Keratinocyte (primary cell): ENCODE measurements around the gene AGPS. TPM values are rescaled to one million over a fixed set of nuclear protein-coding genes. Genes with fewer than 3 reads are reported as not detected.
"Not testable (repeated sequence)": the region's sequence is repeated elsewhere in the genome, so short reads cannot be mapped to it uniquely, and the experiment has no call there.

Experiments
- DNase-seq: peaks from one replicate; pipeline ENCODE4 v3.0.0-alpha.2; 2011; ENCODE audit warnings: low read depth, missing footprints, low spot score
- FAIRE-seq: peaks from 2 replicates; lab custom pipeline; 2011; peaks lifted over from hg19 to GRCh38; lab: Jason Lieb, UNC
- H2AFZ ChIP-seq: 2 replicates; pipeline ENCODE4 v1.6.0; 2012; ENCODE audit warnings: low read length, control low read depth, inconsistent platforms; ENCODE audit not compliant: control insufficient read depth
- H3K27ac ChIP-seq: 2 replicates; pipeline ENCODE4 v1.5.1; 2011; ENCODE audit warnings: low read length; ENCODE audit not compliant: control insufficient read depth, insufficient read depth
- H3K27me3 ChIP-seq: 3 replicates; pipeline ENCODE4 v1.6.0; 2011; ENCODE audit warnings: low read length; ENCODE audit not compliant: control insufficient read depth, insufficient read depth; ENCODE audit errors: extremely low read depth
- H3K36me3 ChIP-seq, 2 experiments: 2 replicates in 1 of 2; 3 replicates in 1 of 2; pipeline ENCODE4 v1.5.1; 2011; ENCODE audit warnings: low read length in 2 of 2, mild to moderate bottlenecking in 1 of 2; ENCODE audit not compliant: control insufficient read depth in 2 of 2, insufficient read depth in 2 of 2; ENCODE audit errors: extremely low read depth in 1 of 2
- H3K4me1 ChIP-seq: 3 replicates; pipeline ENCODE4 v1.5.1; 2011; ENCODE audit warnings: low read length; ENCODE audit not compliant: control insufficient read depth, insufficient read depth; ENCODE audit errors: extremely low read depth
- H3K4me2 ChIP-seq: 3 replicates; pipeline ENCODE4 v1.6.0; 2011; ENCODE audit warnings: low read depth, low read length; ENCODE audit not compliant: control insufficient read depth, insufficient read depth; ENCODE audit errors: extremely low read depth
- H3K4me3 ChIP-seq, 3 experiments: fragments of 200-600 bp in 1 of 3; sonication (generic) in 1 of 3; 2 replicates in 2 of 3; 3 replicates in 1 of 3; pipeline ENCODE4 v1.5.1; 2011 to 2016; ENCODE audit warnings: low read length in 3 of 3, mild to moderate bottlenecking in 3 of 3, control low read depth in 2 of 3, inconsistent platforms in 1 of 3, low read depth in 1 of 3, mixed read lengths in 1 of 3, mixed run types in 1 of 3, moderate library complexity in 1 of 3; ENCODE audit not compliant: control insufficient read depth in 2 of 3, insufficient read depth in 2 of 3; ENCODE audit errors: extremely low read depth in 1 of 3
- H3K79me2 ChIP-seq: 2 replicates; pipeline ENCODE4 v1.6.0; 2012; ENCODE audit warnings: low read length; ENCODE audit not compliant: control insufficient read depth, insufficient read depth
- H3K9ac ChIP-seq: 3 replicates; pipeline ENCODE4 v1.6.0; 2011; ENCODE audit warnings: low read length; ENCODE audit not compliant: control insufficient read depth, insufficient read depth; ENCODE audit errors: extremely low read depth
- H3K9me1 ChIP-seq: 3 replicates; pipeline ENCODE4 v1.6.0; 2011; ENCODE audit warnings: low read length; ENCODE audit not compliant: control insufficient read depth, insufficient read depth; ENCODE audit errors: extremely low read depth
- H3K9me3 ChIP-seq: 2 replicates; pipeline ENCODE4 v1.5.1; 2012; ENCODE audit warnings: low read depth, low read length; ENCODE audit not compliant: control insufficient read depth
- H4K20me1 ChIP-seq: 3 replicates; pipeline ENCODE4 v1.6.0; 2011; ENCODE audit warnings: low read length; ENCODE audit not compliant: control insufficient read depth, insufficient read depth; ENCODE audit errors: extremely low read depth
- EZH2 ChIP-seq: IDR thresholded peaks from one replicate; pipeline ENCODE4 v1.6.1; 2012; ENCODE audit warnings: inconsistent platforms, mild to moderate bottlenecking, low read length, moderate library complexity
- dilution Hi-C: fragments of 300-500 bp; cut with MboI; formaldehyde crosslinking; loops from one replicate; pipeline ENCODE4 v1.7.0; 2020; ENCODE audit warnings: low sequenced_read_pairs; ENCODE audit not compliant: extremely low pct_ligation_motif_present
- polyA plus RNA-seq, 5 experiments: library from polyadenylated mRNA; depleted of rRNA in 3 of 5; stranded (reverse) in 3 of 5; stranded (forward) in 1 of 5; unstranded in 1 of 5; fragments of >200 nt; gene quantifications; 1 replicate in 1 of 5; 2 replicates in 3 of 5; 3 replicates in 1 of 5; pipeline versions ENCODE4 v1.2.1 to v1.2.3, GENCODE V29; 2011 to 2012; ENCODE audit warnings: missing spikeins in 2 of 5, low read depth in 1 of 5, low replicate concordance in 1 of 5
- TF ChIP-seq, protein P1 (sequence below), 3 experiments: IDR thresholded peaks in 1 of 3; conservative IDR thresholded peaks in 1 of 3; optimal IDR thresholded peaks in 1 of 3; 2 replicates in 2 of 3; 3 replicates in 1 of 3; pipeline versions ENCODE3 to v1.5.1; 2011; ENCODE audit warnings: low read length in 3 of 3, mild to moderate bottlenecking in 3 of 3, moderate library complexity in 2 of 3, control low read depth in 1 of 3, inconsistent platforms in 1 of 3; ENCODE audit not compliant: insufficient read depth in 2 of 3; ENCODE audit errors: extremely low read depth in 1 of 3

Gene AGPS
- polyA plus RNA-seq, 1 donor (not counting 4 experiments of a cell fraction or from before 2014, with no cell fraction given): 28.0 TPM

DNA sequence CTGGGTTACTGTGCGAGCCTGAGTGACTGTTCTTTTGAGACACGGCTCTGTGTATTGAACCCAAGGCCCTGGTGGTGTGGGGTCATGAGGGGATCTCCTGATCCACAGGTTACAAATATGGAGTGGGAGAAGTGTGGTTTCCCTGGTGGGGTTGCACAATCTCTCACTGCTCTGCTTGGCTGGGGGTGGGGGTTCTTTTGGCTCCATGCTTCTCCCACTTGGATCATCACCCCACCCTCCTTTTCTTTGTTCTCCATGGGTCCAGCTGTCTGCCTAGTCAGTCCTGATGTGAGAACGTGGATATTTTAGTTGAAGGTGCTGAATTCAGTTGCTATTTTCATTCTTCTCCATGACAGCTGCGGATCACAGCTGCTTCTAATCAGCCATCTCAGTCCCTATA is 37.8 kb downstream of the AGPS start:
- no peaks in the 10 kb centered on the region for H3K36me3 ChIP-seq
- FAIRE-seq: no peak
- no peaks in the 10 kb centered on the region for H4K20me1 ChIP-seq
- dilution Hi-C loops: no loop called here
- no peaks in the 10 kb centered on the region for H3K27me3 ChIP-seq
- H3K4me3 ChIP-seq: no peak overlapping the region
- no peak overlapping the region for H2AFZ ChIP-seq
- H3K4me2 ChIP-seq: peak overlapping the region; percentile 52
- H3K79me2 ChIP-seq: peaks cover 32% of the 10 kb centered on the region
- no peak overlapping the region for H3K27ac ChIP-seq
- DNase-seq: no peak
- TF ChIP-seq, protein P1, sequence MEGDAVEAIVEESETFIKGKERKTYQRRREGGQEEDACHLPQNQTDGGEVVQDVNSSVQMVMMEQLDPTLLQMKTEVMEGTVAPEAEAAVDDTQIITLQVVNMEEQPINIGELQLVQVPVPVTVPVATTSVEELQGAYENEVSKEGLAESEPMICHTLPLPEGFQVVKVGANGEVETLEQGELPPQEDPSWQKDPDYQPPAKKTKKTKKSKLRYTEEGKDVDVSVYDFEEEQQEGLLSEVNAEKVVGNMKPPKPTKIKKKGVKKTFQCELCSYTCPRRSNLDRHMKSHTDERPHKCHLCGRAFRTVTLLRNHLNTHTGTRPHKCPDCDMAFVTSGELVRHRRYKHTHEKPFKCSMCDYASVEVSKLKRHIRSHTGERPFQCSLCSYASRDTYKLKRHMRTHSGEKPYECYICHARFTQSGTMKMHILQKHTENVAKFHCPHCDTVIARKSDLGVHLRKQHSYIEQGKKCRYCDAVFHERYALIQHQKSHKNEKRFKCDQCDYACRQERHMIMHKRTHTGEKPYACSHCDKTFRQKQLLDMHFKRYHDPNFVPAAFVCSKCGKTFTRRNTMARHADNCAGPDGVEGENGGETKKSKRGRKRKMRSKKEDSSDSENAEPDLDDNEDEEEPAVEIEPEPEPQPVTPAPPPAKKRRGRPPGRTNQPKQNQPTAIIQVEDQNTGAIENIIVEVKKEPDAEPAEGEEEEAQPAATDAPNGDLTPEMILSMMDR (optimal IDR thresholded peaks at IDR 0.05 in 1 of 3, IDR thresholded peaks at IDR 0.05 in 1 of 3, conservative IDR thresholded peaks at IDR 0.05 in 1 of 3; ENCODE audit: extremely low read depth in 1 of 3, insufficient read depth in 2 of 3, low read length in 3 of 3): no peak
- no peak for TF ChIP-seq EZH2
- H3K9ac ChIP-seq: no peak overlapping the region
- H3K9me1 ChIP-seq: no peaks in the 10 kb centered on the region
- H3K4me1 ChIP-seq: peaks cover 15% of the 10 kb centered on the region
- H3K9me3 ChIP-seq: peaks cover 2% of the 10 kb centered on the region

DNA sequence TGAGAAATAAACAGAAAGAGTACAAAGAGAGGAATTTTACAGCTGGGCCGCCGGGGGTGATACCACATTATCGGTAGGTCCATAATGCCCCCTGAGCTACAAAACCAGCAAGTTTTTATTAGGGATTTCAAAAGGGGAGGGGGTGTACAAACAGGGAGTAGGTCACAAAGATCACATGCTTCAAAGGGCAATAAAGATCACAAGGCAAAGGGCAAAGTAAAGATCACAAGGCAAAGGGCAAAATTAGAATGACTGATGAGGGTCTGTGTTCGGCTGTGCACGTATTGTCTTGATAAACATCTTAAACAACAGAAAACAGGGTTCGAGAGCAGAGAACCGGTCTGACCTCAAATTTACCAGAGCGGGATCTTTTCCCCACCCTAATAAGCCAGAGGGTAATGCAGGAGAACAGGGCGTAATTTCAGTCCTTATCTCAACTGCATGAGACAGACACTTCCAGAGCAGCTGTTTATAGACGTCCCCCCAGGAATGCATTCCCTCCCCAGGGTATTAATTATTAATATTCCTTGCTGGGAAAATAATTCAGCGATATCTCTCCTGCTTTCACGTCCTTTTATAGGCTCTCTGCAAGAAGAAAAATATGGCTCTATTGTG is 38.6 kb downstream of the AGPS start:
- peaks cover 32% of the 10 kb centered on the region for H3K79me2 ChIP-seq
- not testable (repeated sequence) for FAIRE-seq

GRCh38 chr2:177432703-177433102 is 40.1 kb downstream of the AGPS start:
- FAIRE-seq (no peak), DNase-seq (no peak)
- Histone ChIP-seq H3K27ac (no peak overlapping the region), H3K4me2 (no peak overlapping the region), H3K36me3 (no peaks in the 10 kb centered on the region), H2AFZ (no peak overlapping the region), H3K9me1 (no peaks in the 10 kb centered on the region), H4K20me1 (no peaks in the 10 kb centered on the region), H3K4me1 (peaks cover 15% of the 10 kb centered on the region), H3K9me3 (peaks cover 2% of the 10 kb centered on the region), H3K79me2 (peaks cover 21% of the 10 kb centered on the region), H3K4me3 (no peak overlapping the region), H3K9ac (no peak overlapping the region), H3K27me3 (no peaks in the 10 kb centered on the region)
- dilution Hi-C loops: no loop called here
- no peak for TF ChIP-seq EZH2
- TF ChIP-seq, protein P1 (optimal IDR thresholded peaks at IDR 0.05 in 1 of 3, IDR thresholded peaks at IDR 0.05 in 1 of 3, conservative IDR thresholded peaks at IDR 0.05 in 1 of 3; ENCODE audit: extremely low read depth in 1 of 3, insufficient read depth in 2 of 3, low read length in 3 of 3): no peak

More for the DNA sequence above, 38.6 kb downstream of the AGPS start:
- H3K9me1 ChIP-seq, H3K4me2 ChIP-seq, H3K9ac ChIP-seq, H3K27ac ChIP-seq, H3K4me3 ChIP-seq, H3K36me3 ChIP-seq, DNase-seq, H2AFZ ChIP-seq, dilution Hi-C loops, H3K9me3 ChIP-seq, H3K27me3 ChIP-seq, H4K20me1 ChIP-seq: not testable (repeated sequence)
- H3K4me1 ChIP-seq: peaks cover 15% of the 10 kb centered on the region
